H1 (cell line): ENCODE data around the gene ZFAND3. TPM values are rescaled to one million over a fixed set of nuclear protein-coding genes. Genes with fewer than 3 reads are reported as not detected.

Experiments
- CTCF ChIA-PET: fragments of 300-600 bp; sonication (Branson Sonifier 250); formaldehyde crosslinking; loops from one replicate; lab custom pipeline; 2021; ENCODE audit not compliant: partially characterized antibody; lab: Charles Lee
- POLR2A ChIA-PET: fragments of 300-600 bp; sonication (Branson Sonifier 250); formaldehyde crosslinking; loops from one replicate; lab custom pipeline; 2021; ENCODE audit warnings: inconsistent platforms; ENCODE audit not compliant: partially characterized antibody; lab: Charles Lee
- DNase-seq, 2 experiments: peaks; one replicate each; pipeline versions ENCODE4 v3.0.0 to v3.0.0-alpha.2; 2010 to 2022; ENCODE audit warnings: low spot score in 2 of 2, low read depth in 1 of 2, mixed read lengths in 1 of 2
- FAIRE-seq: peaks from 2 replicates; lab custom pipeline; 2011; peaks lifted over from hg19 to GRCh38; lab: Jason Lieb, UNC
- H2AFZ ChIP-seq: 2 replicates; pipeline ENCODE4 v1.8.1; 2012; ENCODE audit warnings: low read length, inconsistent platforms
- H2AK5ac ChIP-seq: 2 replicates; pipeline ENCODE4 v1.6.1; 2013; ENCODE audit warnings: low read depth, low read length
- H2BK120ac ChIP-seq: replicated peaks from 2 replicates; pipeline ENCODE3; 2013; ENCODE audit warnings: low read depth, low read length, inconsistent platforms
- H2BK12ac ChIP-seq: 2 replicates; pipeline ENCODE4 v1.6.1; 2013; ENCODE audit warnings: low read depth, low read length
- H2BK15ac ChIP-seq: 2 replicates; pipeline ENCODE4 v1.6.1; 2013; ENCODE audit warnings: low read length
- H2BK20ac ChIP-seq: 2 replicates; pipeline ENCODE4 v1.6.1; 2013; ENCODE audit warnings: low read length
- H2BK5ac ChIP-seq: 2 replicates; pipeline ENCODE4 v1.6.1; 2013; ENCODE audit warnings: low read depth, low read length
- H3K14ac ChIP-seq: 2 replicates; pipeline ENCODE4 v1.6.1; 2013; ENCODE audit warnings: inconsistent platforms; ENCODE audit not compliant: insufficient read length
- H3K18ac ChIP-seq: 2 replicates; pipeline ENCODE4 v1.6.1; 2013; ENCODE audit warnings: low read length; ENCODE audit errors: extremely low read depth
- H3K23ac ChIP-seq: 2 replicates; pipeline ENCODE4 v1.6.1; 2013; ENCODE audit warnings: inconsistent platforms; ENCODE audit not compliant: insufficient read length
- H3K23me2 ChIP-seq: 2 replicates; pipeline ENCODE4 v1.6.1; 2013; ENCODE audit warnings: low read depth, low read length
- H3K27ac ChIP-seq: 2 replicates; pipeline ENCODE4 v1.6.1; 2011; ENCODE audit warnings: low read depth, low read length, inconsistent platforms
- H3K27me3 ChIP-seq, 4 experiments: replicated peaks in 1 of 4; 1 replicate in 1 of 4; 2 replicates in 3 of 4; pipeline versions ENCODE4 v1.6.1 to v1.8.1; 2011 to 2013; ENCODE audit warnings: low read length in 3 of 4, mild to moderate bottlenecking in 3 of 4, inconsistent platforms in 2 of 4, mixed read lengths in 2 of 4, moderate library complexity in 1 of 4; ENCODE audit not compliant: control insufficient read depth in 3 of 4, insufficient read depth in 3 of 4; ENCODE audit errors: extremely low read depth in 1 of 4
- H3K36me3 ChIP-seq, 4 experiments: 2 replicates each; pipeline versions ENCODE4 v1.6.1 to v1.8.1; 2011 to 2013; ENCODE audit warnings: mild to moderate bottlenecking in 4 of 4, low read length in 3 of 4, moderate library complexity in 2 of 4, control low read depth in 1 of 4, inconsistent platforms in 1 of 4; ENCODE audit not compliant: insufficient read depth in 4 of 4, control insufficient read depth in 2 of 4
- H3K4ac ChIP-seq: replicated peaks from 2 replicates; pipeline ENCODE3; 2013; ENCODE audit warnings: low read length, low read depth, mixed read lengths, inconsistent platforms; ENCODE audit not compliant: insufficient read length
- H3K4me1 ChIP-seq, 4 experiments: replicated peaks in 1 of 4; 1 replicate in 1 of 4; 2 replicates in 3 of 4; pipeline versions ENCODE4 v1.6.1 to v1.8.1; 2011 to 2013; ENCODE audit warnings: low read length in 3 of 4, inconsistent platforms in 2 of 4, mixed read lengths in 1 of 4; ENCODE audit not compliant: insufficient read depth in 4 of 4, control insufficient read depth in 3 of 4
- H3K4me2 ChIP-seq, 2 experiments: 2 replicates each; pipeline versions ENCODE4 v1.6.1 to v1.8.1; 2011 to 2013; ENCODE audit warnings: low read depth in 2 of 2, low read length in 2 of 2, control low read depth in 1 of 2, inconsistent platforms in 1 of 2, mild to moderate bottlenecking in 1 of 2; ENCODE audit not compliant: insufficient read depth in 1 of 2
- H3K4me3 ChIP-seq, 4 experiments: fragments of 200-600, 300-600 bp in 1 of 4; sonication (generic), shearing (Covaris generic), sonication (Bioruptor Twin) in 1 of 4; 2 replicates each; pipeline versions ENCODE4 v1.5.1 to v1.8.1; 2011 to 2016; ENCODE audit warnings: low read length in 4 of 4, low read depth in 3 of 4, control low read depth in 2 of 4, inconsistent platforms in 2 of 4, mild to moderate bottlenecking in 2 of 4, mixed read lengths in 1 of 4, moderate library complexity in 1 of 4; ENCODE audit not compliant: insufficient read depth in 2 of 4; ENCODE audit errors: extremely low read depth in 1 of 4
- H3K56ac ChIP-seq: replicated peaks from 2 replicates; pipeline ENCODE3; 2013; ENCODE audit warnings: low read depth, mild to moderate bottlenecking, mixed read lengths, low read length, inconsistent platforms; ENCODE audit not compliant: insufficient read length
- H3K79me1 ChIP-seq: 2 replicates; pipeline ENCODE4 v1.6.1; 2013; ENCODE audit warnings: low read depth, low read length, control low read depth
- H3K79me2 ChIP-seq, 2 experiments: 2 replicates each; pipeline versions ENCODE4 v1.6.1 to v1.8.1; 2012 to 2013; ENCODE audit warnings: low read length in 2 of 2, mild to moderate bottlenecking in 2 of 2, inconsistent platforms in 1 of 2; ENCODE audit not compliant: insufficient read depth in 2 of 2, control insufficient read depth in 1 of 2
- H3K9ac ChIP-seq, 4 experiments: replicated peaks in 1 of 4; 1 replicate in 1 of 4; 2 replicates in 3 of 4; pipeline versions ENCODE4 v1.6.1 to v1.8.1; 2011 to 2013; ENCODE audit warnings: low read depth in 3 of 4, low read length in 3 of 4, control low read depth in 2 of 4, mild to moderate bottlenecking in 2 of 4, moderate library complexity in 2 of 4, inconsistent platforms in 1 of 4; ENCODE audit errors: extremely low read depth in 1 of 4
- H3K9me3 ChIP-seq, 2 experiments: 2 replicates each; pipeline versions ENCODE4 v1.6.1 to v1.8.1; 2012 to 2013; ENCODE audit warnings: mild to moderate bottlenecking in 2 of 2, moderate library complexity in 2 of 2, control low read depth in 1 of 2, inconsistent platforms in 1 of 2, low read depth in 1 of 2, low read length in 1 of 2, mixed read lengths in 1 of 2; ENCODE audit not compliant: insufficient read depth in 2 of 2
- H4K20me1 ChIP-seq, 2 experiments: replicated peaks in 1 of 2; 2 replicates each; pipeline versions ENCODE3 to v1.8.1; 2011 to 2013; ENCODE audit warnings: inconsistent platforms in 2 of 2, low read length in 2 of 2, mild to moderate bottlenecking in 1 of 2; ENCODE audit not compliant: insufficient read depth in 2 of 2, control insufficient read depth in 1 of 2
- H4K5ac ChIP-seq: 2 replicates; pipeline ENCODE4 v1.6.1; 2013; ENCODE audit warnings: low read length, low read depth, mixed read lengths, inconsistent platforms; ENCODE audit not compliant: insufficient read length
- H4K8ac ChIP-seq: 2 replicates; pipeline ENCODE4 v1.8.0; 2013; ENCODE audit warnings: mild to moderate bottlenecking, moderate library complexity, low read length, inconsistent platforms; ENCODE audit not compliant: insufficient read depth; ENCODE audit errors: extremely low read depth
- H4K91ac ChIP-seq: replicated peaks from 2 replicates; pipeline ENCODE3; 2013; ENCODE audit warnings: low read length, mixed read lengths, inconsistent platforms; ENCODE audit not compliant: insufficient read length
- YY1 ChIP-seq: IDR thresholded peaks from 2 replicates; pipeline ENCODE4 v1.6.1; 2011; ENCODE audit warnings: low read depth, mild to moderate bottlenecking, low read length
- WGBS, 2 experiments: shearing (Covaris generic) in 1 of 2; methylation state at CpG; one replicate each; pipeline versions ENCODE4 v1.1.6 to v1.1.7; 2013 to 2015; ENCODE audit warnings: low lambda C conversion rate in 2 of 2, mixed read lengths in 2 of 2, inconsistent platforms in 1 of 2, low coverage in 1 of 2, missing lambda C conversion rate in 1 of 2; ENCODE audit not compliant: insufficient replicate concordance in 2 of 2, insufficient coverage in 1 of 2, insufficient read length in 1 of 2; ENCODE audit errors: extremely low coverage in 1 of 2, missing lambda C conversion rate in 1 of 2; 5-methylcytosine and 5-hydroxymethylcytosine counted together
- polyA plus RNA-seq, 7 experiments: library from polyadenylated mRNA; depleted of rRNA in 3 of 7; stranded (reverse) in 5 of 7; unstranded in 2 of 7; fragments of >200 nt in 5 of 7; fragments of 200-250 nt in 2 of 7; gene quantifications; 1 replicate in 5 of 7; 2 replicates in 1 of 7; 4 replicates in 1 of 7; pipeline versions ENCODE4 v1.2.1 to v1.2.3, GENCODE V29; 2011 to 2013; ENCODE audit warnings: missing spikeins in 2 of 7, mixed read lengths in 2 of 7
- total RNA-seq: library from RNA; stranded (reverse); fragmentation: NEBNext Ultra II Directional; extraction: Animal tissue kit (Norgen Biotek cat#: 25700); gene quantifications from 2 replicates; pipeline ENCODE4 v1.2.1, GENCODE V29; 2021

ZFAND3 gene
- total and polyA plus RNA-seq, 2 of the 8 experiments (the other 6 are each of a cell fraction or from before 2014, with no cell fraction given), result 13.0 to 51.3 TPM

GRCh38 chr6:38105066-38105465 is 285.5 kb downstream of the ZFAND3 start:
- Histone ChIP-seq H4K20me1 (no peaks in the 10 kb centered on the region), H4K5ac (no peak overlapping the region), H3K4me2 (no peak overlapping the region), H3K4me3 (no peak overlapping the region), H4K91ac (no peak overlapping the region), H3K79me2 (no peaks in the 10 kb centered on the region), H3K36me3 (no peaks in the 10 kb centered on the region), H3K56ac (no peak overlapping the region), H3K79me1 (no peaks in the 10 kb centered on the region), H4K8ac (no peak overlapping the region), H3K23ac (no peak overlapping the region), H3K14ac (no peak overlapping the region), H2AFZ (no peak overlapping the region), H3K9me3 (no peaks in the 10 kb centered on the region), H3K23me2 (no peaks in the 10 kb centered on the region), H2BK15ac (no peak overlapping the region), H3K4ac (no peak overlapping the region), H2BK120ac (no peak overlapping the region), H3K9ac (no peak overlapping the region), H3K27ac (no peak overlapping the region), H2BK5ac (no peak overlapping the region), H2BK12ac (no peak overlapping the region), H2BK20ac (no peak overlapping the region), H3K27me3 (no peaks in the 10 kb centered on the region), H2AK5ac (no peak overlapping the region), H3K18ac (no peak overlapping the region), H3K4me1 (no peaks in the 10 kb centered on the region)
- CTCF ChIA-PET, result interaction anchor here (1.1 kb wide), 1 partner anchor 37 kb away, joined by 4 read pairs; no protein-coding TSS in a partner anchor
- POLR2A ChIA-PET, result no interaction called here
- no peak for DNase-seq
- WGBS, 2 experiments, result 89% methylated on average over 3 of the region's 3 CpGs; no CpG with 5 or more reads in 1 of the 2 experiments
- no peak for TF ChIP-seq YY1
- FAIRE-seq, result no peak
